Thymus (tissue), 11 donors: Measurements from ENCODE around the gene RADIL. TPM values are rescaled to one million over a fixed set of nuclear protein-coding genes. Genes with fewer than 3 reads are reported as not detected.
A peak's percentile ranks its signal among the peaks of the same experiment; 100 is the strongest.

Source experiments
- DNase-seq, 9 donors: peaks; one replicate each; pipeline ENCODE4 v3.0.0-alpha.2; 2013; ENCODE audit warnings: low spot score in 9 of 9, low read depth in 6 of 9, missing footprints in 1 of 9
- H3K27ac ChIP-seq, 2 donors: one replicate each; pipeline ENCODE4 v1.5.1; 2013; ENCODE audit warnings: control low read depth in 1 of 2, low read depth in 1 of 2, low read length in 1 of 2, mild to moderate bottlenecking in 1 of 2, moderate library complexity in 1 of 2
- H3K27me3 ChIP-seq, 2 donors: one replicate each; pipeline ENCODE4 v1.5.1; 2013; ENCODE audit warnings: low read length in 1 of 2; ENCODE audit not compliant: control insufficient read depth in 2 of 2, insufficient read depth in 1 of 2
- H3K36me3 ChIP-seq, 2 donors: one replicate each; pipeline ENCODE4 v1.5.1; 2013; ENCODE audit warnings: low read length in 1 of 2, mild to moderate bottlenecking in 1 of 2, moderate library complexity in 1 of 2; ENCODE audit not compliant: control insufficient read depth in 2 of 2, insufficient read depth in 2 of 2
- H3K4me1 ChIP-seq, 2 donors: one replicate each; pipeline ENCODE4 v1.5.1; 2013; ENCODE audit warnings: low read length in 2 of 2; ENCODE audit not compliant: control insufficient read depth in 2 of 2, insufficient read depth in 2 of 2
- H3K4me3 ChIP-seq, 2 donors: one replicate each; pipeline ENCODE4 v1.5.1; 2013; ENCODE audit warnings: low read length in 2 of 2, control low read depth in 1 of 2, mild to moderate bottlenecking in 1 of 2
- H3K9me3 ChIP-seq, 2 donors: one replicate each; pipeline ENCODE4 v1.5.1; 2013; ENCODE audit warnings: low read length in 1 of 2, mild to moderate bottlenecking in 1 of 2; ENCODE audit not compliant: control insufficient read depth in 2 of 2, insufficient read depth in 1 of 2
- WGBS: extraction: QIAGEN DNeasy Blood & Tissue Kit; methylation state at CpG from one replicate; pipeline ENCODE4 v1.1.7; 2013; 5-methylcytosine and 5-hydroxymethylcytosine counted together
- polyA plus RNA-seq: library from polyadenylated mRNA; stranded (reverse); fragments of 200-250 nt; gene quantifications from one replicate; pipeline ENCODE4 v1.2.3, GENCODE V29; 2013
- total RNA-seq: library from RNA; stranded (reverse); fragments of 120-200 nt; gene quantifications from one replicate; pipeline ENCODE4 v1.2.4, GENCODE V29; 2013
- donor health status: healthy.

RADIL gene
- total and polyA plus RNA-seq, 2 donors: 0.19 to 0.91 TPM

- no peak overlapping the region for H3K27ac ChIP-seq
- no peak for DNase-seq
- H3K9me3 ChIP-seq: peaks cover 0 to 5% of the 10 kb centered on the region in 2 donors
- 95% methylated on average over 38 of the region's 38 CpGs for whole genome bisulfite sequencing
- H3K4me3 ChIP-seq: no peak overlapping the region
- H3K4me1 ChIP-seq: no peaks in the 10 kb centered on the region
- no peaks in the 10 kb centered on the region for H3K36me3 ChIP-seq
- H3K27me3 ChIP-seq: peaks cover 0 to 12% of the 10 kb centered on the region in 2 donors
These were observed 66.2 kb downstream of the RADIL start for GRCh38 chr7:4817178-4817901.

- Histone ChIP-seq H3K4me3 (no peak overlapping the region), H3K9me3 (peaks cover 0 to 5% of the 10 kb centered on the region in 2 donors), H3K4me1 (no peaks in the 10 kb centered on the region), H3K27me3 (peaks cover 0 to 12% of the 10 kb centered on the region in 2 donors), H3K36me3 (no peaks in the 10 kb centered on the region), H3K27ac (no peak overlapping the region)
- no peak for DNase-seq
- WGBS: 95% methylated on average over 26 of the region's 26 CpGs
These were observed 67.0 kb downstream of the RADIL start for GRCh38 chr7:4816419-4817080.

- 95% methylated on average over 38 of the region's 38 CpGs for WGBS
- Histone ChIP-seq H3K4me3 (no peak overlapping the region), H3K4me1 (no peaks in the 10 kb centered on the region), H3K9me3 (peaks cover 0 to 5% of the 10 kb centered on the region in 2 donors), H3K36me3 (no peaks in the 10 kb centered on the region), H3K27ac (no peak overlapping the region), H3K27me3 (peaks cover 0 to 12% of the 10 kb centered on the region in 2 donors)
- DNase-seq: no peak
These were observed 67.7 kb downstream of the RADIL start for GRCh38 chr7:4815609-4816418.

DNA sequence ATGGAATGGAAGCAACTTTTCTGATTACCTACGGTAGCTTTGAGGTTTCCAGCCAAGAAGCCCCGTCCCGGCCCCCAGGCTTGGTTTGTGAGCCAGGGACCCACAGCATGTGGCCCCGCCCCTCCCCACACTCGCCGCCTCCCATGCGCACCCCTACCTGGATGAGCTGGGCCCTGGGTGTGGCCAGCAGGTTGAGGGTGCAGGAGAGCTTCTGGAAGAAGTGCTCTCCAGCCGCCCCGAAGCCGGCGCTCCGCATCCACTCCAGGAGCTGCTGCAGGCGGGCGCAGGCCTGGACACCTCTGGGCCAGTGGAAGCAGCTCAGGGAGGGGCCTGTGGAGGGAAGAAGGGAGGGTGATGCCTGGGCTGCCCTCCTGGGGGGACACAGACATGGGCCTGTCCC is 68.4 kb downstream of the RADIL start:
- peaks cover 0 to 17% of the 10 kb centered on the region in 2 donors for H3K27me3 ChIP-seq
- 92% methylated on average over 14 of the region's 14 CpGs for WGBS
- H3K27ac ChIP-seq: no peak overlapping the region
- DNase-seq: no peak
- H3K9me3 ChIP-seq: peaks cover 0 to 5% of the 10 kb centered on the region in 2 donors
- no peaks in the 10 kb centered on the region for H3K36me3 ChIP-seq
- no peaks in the 10 kb centered on the region for H3K4me1 ChIP-seq
- no peak overlapping the region for H3K4me3 ChIP-seq

DNA sequence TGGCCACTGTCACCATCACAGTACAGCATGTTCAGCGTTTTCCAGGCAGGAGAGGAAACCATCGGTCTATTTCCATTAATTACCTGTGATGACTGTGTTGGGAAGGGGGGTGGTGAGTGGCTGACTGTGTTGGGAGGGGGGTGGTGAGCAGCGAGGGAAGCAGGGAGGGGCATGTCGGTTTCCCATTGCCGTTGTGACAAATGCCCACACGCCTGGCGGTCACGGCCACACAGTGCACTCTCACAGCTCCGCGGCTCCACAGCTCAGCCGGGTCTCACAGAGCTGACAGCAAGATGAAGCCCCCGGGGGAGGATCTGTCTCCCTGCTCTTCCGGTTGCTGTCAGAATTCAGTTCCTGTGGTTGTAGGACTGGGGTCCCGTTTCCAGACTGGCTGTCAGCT is 69.1 kb downstream of the RADIL start:
- H3K9me3 ChIP-seq: peaks cover 0 to 5% of the 10 kb centered on the region in 2 donors
- no peak overlapping the region for H3K4me3 ChIP-seq
- DNase-seq: no peak
- 28% methylated on average over 14 of the region's 14 CpGs for WGBS
- no peaks in the 10 kb centered on the region for H3K36me3 ChIP-seq
- H3K27ac ChIP-seq: no peak overlapping the region
- peaks cover 0 to 2% of the 10 kb centered on the region in 2 donors for H3K4me1 ChIP-seq
- H3K27me3 ChIP-seq: peaks cover 0 to 21% of the 10 kb centered on the region in 2 donors

- no peak for DNase-seq
- WGBS: 89% methylated on average over 14 of the region's 14 CpGs
- Histone ChIP-seq H3K27ac (no peak overlapping the region), H3K4me1 (peaks cover 0 to 6% of the 10 kb centered on the region in 2 donors), H3K4me3 (no peak overlapping the region), H3K36me3 (no peaks in the 10 kb centered on the region), H3K9me3 (peaks cover 0 to 5% of the 10 kb centered on the region in 2 donors), H3K27me3 (peaks cover 11 to 56% of the 10 kb centered on the region in 2 donors)
These were observed 73.8 kb downstream of the RADIL start for GRCh38 chr7:4809666-4810065.

DNA sequence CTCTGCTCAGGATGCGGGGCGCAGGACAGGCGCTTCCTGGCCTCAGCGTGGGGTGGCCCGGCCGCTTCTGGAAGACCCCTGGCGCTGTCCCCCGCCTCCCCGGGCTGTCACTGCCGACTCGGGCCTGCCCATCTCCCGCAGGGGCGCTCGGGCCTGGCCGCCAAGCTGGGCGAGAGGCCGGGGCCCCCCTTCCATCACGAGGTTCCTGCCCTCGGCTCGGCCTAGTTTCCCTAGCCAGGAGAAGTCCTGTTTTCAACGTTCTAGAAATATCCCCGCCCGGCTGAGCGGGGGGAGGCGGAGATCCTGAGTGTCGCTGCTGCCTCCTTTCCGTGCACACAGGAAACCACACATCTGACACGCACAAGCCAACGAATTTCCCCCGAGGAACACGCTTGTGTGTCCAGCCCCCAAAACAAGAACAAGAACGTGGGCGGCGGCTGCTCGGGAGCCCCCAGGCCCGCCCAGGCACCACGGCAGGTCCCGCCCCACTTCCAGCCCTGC is 74.4 kb downstream of the RADIL start:
- Histone ChIP-seq H3K27ac (no peak overlapping the region), H3K4me3 (peak overlapping the region in 1 of 2 donors; percentile 27), H3K36me3 (no peaks in the 10 kb centered on the region), H3K9me3 (peaks cover 0 to 5% of the 10 kb centered on the region in 2 donors), H3K4me1 (peaks cover 0 to 6% of the 10 kb centered on the region in 2 donors), H3K27me3 (peaks cover 11 to 51% of the 10 kb centered on the region in 2 donors)
- 12% methylated on average over 38 of the region's 38 CpGs for WGBS
- peak in 3 of 9 donors; percentile 9 to 33 (median 11) for DNase-seq

- Histone ChIP-seq H3K27ac (no peak overlapping the region), H3K27me3 (peaks cover 11 to 50% of the 10 kb centered on the region in 2 donors), H3K36me3 (no peaks in the 10 kb centered on the region), H3K4me1 (peaks cover 0 to 6% of the 10 kb centered on the region in 2 donors), H3K4me3 (no peak overlapping the region), H3K9me3 (peaks cover 0 to 5% of the 10 kb centered on the region in 2 donors)
- no peak for DNase-seq
- WGBS: 83% methylated on average over 37 of the region's 37 CpGs
These were observed 75.0 kb downstream of the RADIL start for GRCh38 chr7:4808565-4808964.
